NCI-H2107 (cell line): ENCODE data around the gene SULT1C3.
"Not testable (repeated sequence)": the region's sequence is repeated elsewhere in the genome, so short reads cannot be mapped to it uniquely, and the experiment has no call there.

Experiments used
- DNase-seq: peaks from one replicate; lab custom pipeline; 2025; lab: John Stamatoyannopoulos, UW

The SULT1C3 gene

GRCh38 chr2:108244667-108245414, 5.1 kb downstream of the SULT1C3 start:
- DNase-seq, result no peak

- no peak for DNase-seq
Observed at GRCh38 chr2:108253106-108253505, 13.3 kb downstream of the SULT1C3 start.

- DNase-seq, result no peak
Observed at GRCh38 chr2:108257757-108258331, 18.1 kb downstream of the SULT1C3 start.

- no peak for DNase-seq
Observed at GRCh38 chr2:108260773-108261172, 21.0 kb downstream of the SULT1C3 start.

- DNase-seq, result no peak
Observed at GRCh38 chr2:108262036-108262435, 22.3 kb downstream of the SULT1C3 start.

- DNase-seq, result no peak
Observed at GRCh38 chr2:108263401-108263800, 23.6 kb downstream of the SULT1C3 start.

GRCh38 chr2:108266218-108266617, 26.4 kb downstream of the SULT1C3 start:
- DNase-seq, result no peak

- DNase-seq, result no peak
Observed at GRCh38 chr2:108267101-108267500, 27.3 kb downstream of the SULT1C3 start.

- no peak for DNase-seq
Observed at GRCh38 chr2:108268001-108268400, 28.2 kb downstream of the SULT1C3 start.

- DNase-seq, result no peak
Observed at GRCh38 chr2:108270346-108270745, 30.6 kb downstream of the SULT1C3 start.

- DNase-seq, result no peak
Observed at GRCh38 chr2:108270768-108271506, 31.2 kb downstream of the SULT1C3 start.

- no peak for DNase-seq
Observed at GRCh38 chr2:108271691-108272253, 32.0 kb downstream of the SULT1C3 start.

GRCh38 chr2:108278631-108279030, 38.9 kb downstream of the SULT1C3 start:
- DNase-seq, result no peak

- DNase-seq, result no peak
Observed at GRCh38 chr2:108279468-108279867, 39.7 kb downstream of the SULT1C3 start.

GRCh38 chr2:108280466-108280865, 40.7 kb downstream of the SULT1C3 start:
- no peak for DNase-seq

- DNase-seq, result not testable (repeated sequence)
Observed at GRCh38 chr2:108284566-108284965, 44.8 kb downstream of the SULT1C3 start.

GRCh38 chr2:108285616-108286015, 45.8 kb downstream of the SULT1C3 start:
- DNase-seq, result no peak

- DNase-seq, result no peak
Observed at GRCh38 chr2:108287169-108287568, 47.4 kb downstream of the SULT1C3 start.

- no peak for DNase-seq
Observed at GRCh38 chr2:108288534-108289106, 48.9 kb downstream of the SULT1C3 start, which contains the start of gene SULT1C2. Gene SULT1C2, plus strand, starts transcription at chr2:108288895. Its CDS starts 4,773 bp downstream, at chr2:108293668.

- no peak for DNase-seq
Observed at GRCh38 chr2:108293850-108294249, 54.1 kb downstream of the SULT1C3 start.

GRCh38 chr2:108297436-108298141, 57.8 kb downstream of the SULT1C3 start:
- DNase-seq, result no peak

- no peak for DNase-seq
Observed at GRCh38 chr2:108301558-108301957, 61.8 kb downstream of the SULT1C3 start.
